Keratinocyte (primary cell): ENCODE data around the gene NTSR1. TPM values are rescaled to one million over a fixed set of nuclear protein-coding genes. Genes with fewer than 3 reads are reported as not detected.

Experiments used
- DNase-seq: peaks from one replicate; pipeline ENCODE4 v3.0.0-alpha.2; 2011; ENCODE audit warnings: low read depth, missing footprints, low spot score
- FAIRE-seq: peaks from 2 replicates; lab custom pipeline; 2011; peaks lifted over from hg19 to GRCh38; lab: Jason Lieb, UNC
- H2AFZ ChIP-seq: 2 replicates; pipeline ENCODE4 v1.6.0; 2012; ENCODE audit warnings: low read length, control low read depth, inconsistent platforms; ENCODE audit not compliant: control insufficient read depth
- H3K27ac ChIP-seq: 2 replicates; pipeline ENCODE4 v1.5.1; 2011; ENCODE audit warnings: low read length; ENCODE audit not compliant: control insufficient read depth, insufficient read depth
- H3K27me3 ChIP-seq: 3 replicates; pipeline ENCODE4 v1.6.0; 2011; ENCODE audit warnings: low read length; ENCODE audit not compliant: control insufficient read depth, insufficient read depth; ENCODE audit errors: extremely low read depth
- H3K36me3 ChIP-seq, 2 experiments: 2 replicates in 1 of 2; 3 replicates in 1 of 2; pipeline ENCODE4 v1.5.1; 2011; ENCODE audit warnings: low read length in 2 of 2, mild to moderate bottlenecking in 1 of 2; ENCODE audit not compliant: control insufficient read depth in 2 of 2, insufficient read depth in 2 of 2; ENCODE audit errors: extremely low read depth in 1 of 2
- H3K4me1 ChIP-seq: 3 replicates; pipeline ENCODE4 v1.5.1; 2011; ENCODE audit warnings: low read length; ENCODE audit not compliant: control insufficient read depth, insufficient read depth; ENCODE audit errors: extremely low read depth
- H3K4me2 ChIP-seq: 3 replicates; pipeline ENCODE4 v1.6.0; 2011; ENCODE audit warnings: low read depth, low read length; ENCODE audit not compliant: control insufficient read depth, insufficient read depth; ENCODE audit errors: extremely low read depth
- H3K4me3 ChIP-seq, 3 experiments: fragments of 200-600 bp in 1 of 3; sonication (generic) in 1 of 3; 2 replicates in 2 of 3; 3 replicates in 1 of 3; pipeline ENCODE4 v1.5.1; 2011 to 2016; ENCODE audit warnings: low read length in 3 of 3, mild to moderate bottlenecking in 3 of 3, control low read depth in 2 of 3, inconsistent platforms in 1 of 3, low read depth in 1 of 3, mixed read lengths in 1 of 3, mixed run types in 1 of 3, moderate library complexity in 1 of 3; ENCODE audit not compliant: control insufficient read depth in 2 of 3, insufficient read depth in 2 of 3; ENCODE audit errors: extremely low read depth in 1 of 3
- H3K79me2 ChIP-seq: 2 replicates; pipeline ENCODE4 v1.6.0; 2012; ENCODE audit warnings: low read length; ENCODE audit not compliant: control insufficient read depth, insufficient read depth
- H3K9ac ChIP-seq: 3 replicates; pipeline ENCODE4 v1.6.0; 2011; ENCODE audit warnings: low read length; ENCODE audit not compliant: control insufficient read depth, insufficient read depth; ENCODE audit errors: extremely low read depth
- H3K9me1 ChIP-seq: 3 replicates; pipeline ENCODE4 v1.6.0; 2011; ENCODE audit warnings: low read length; ENCODE audit not compliant: control insufficient read depth, insufficient read depth; ENCODE audit errors: extremely low read depth
- H3K9me3 ChIP-seq: 2 replicates; pipeline ENCODE4 v1.5.1; 2012; ENCODE audit warnings: low read depth, low read length; ENCODE audit not compliant: control insufficient read depth
- H4K20me1 ChIP-seq: 3 replicates; pipeline ENCODE4 v1.6.0; 2011; ENCODE audit warnings: low read length; ENCODE audit not compliant: control insufficient read depth, insufficient read depth; ENCODE audit errors: extremely low read depth
- EZH2 ChIP-seq: IDR thresholded peaks from one replicate; pipeline ENCODE4 v1.6.1; 2012; ENCODE audit warnings: inconsistent platforms, mild to moderate bottlenecking, low read length, moderate library complexity
- dilution Hi-C: fragments of 300-500 bp; cut with MboI; formaldehyde crosslinking; loops from one replicate; pipeline ENCODE4 v1.7.0; 2020; ENCODE audit warnings: low sequenced_read_pairs; ENCODE audit not compliant: extremely low pct_ligation_motif_present
- polyA plus RNA-seq, 5 experiments: library from polyadenylated mRNA; depleted of rRNA in 3 of 5; stranded (reverse) in 3 of 5; stranded (forward) in 1 of 5; unstranded in 1 of 5; fragments of >200 nt; gene quantifications; 1 replicate in 1 of 5; 2 replicates in 3 of 5; 3 replicates in 1 of 5; pipeline versions ENCODE4 v1.2.1 to v1.2.3, GENCODE V29; 2011 to 2012; ENCODE audit warnings: missing spikeins in 2 of 5, low read depth in 1 of 5, low replicate concordance in 1 of 5
- TF ChIP-seq, protein P1 (sequence below), 3 experiments: IDR thresholded peaks in 1 of 3; conservative IDR thresholded peaks in 1 of 3; optimal IDR thresholded peaks in 1 of 3; 2 replicates in 2 of 3; 3 replicates in 1 of 3; pipeline versions ENCODE3 to v1.5.1; 2011; ENCODE audit warnings: low read length in 3 of 3, mild to moderate bottlenecking in 3 of 3, moderate library complexity in 2 of 3, control low read depth in 1 of 3, inconsistent platforms in 1 of 3; ENCODE audit not compliant: insufficient read depth in 2 of 3; ENCODE audit errors: extremely low read depth in 1 of 3

NTSR1 gene
- polyA plus RNA-seq, 1 donor (not counting 4 experiments of a cell fraction or from before 2014, with no cell fraction given): 0.55 TPM

DNA sequence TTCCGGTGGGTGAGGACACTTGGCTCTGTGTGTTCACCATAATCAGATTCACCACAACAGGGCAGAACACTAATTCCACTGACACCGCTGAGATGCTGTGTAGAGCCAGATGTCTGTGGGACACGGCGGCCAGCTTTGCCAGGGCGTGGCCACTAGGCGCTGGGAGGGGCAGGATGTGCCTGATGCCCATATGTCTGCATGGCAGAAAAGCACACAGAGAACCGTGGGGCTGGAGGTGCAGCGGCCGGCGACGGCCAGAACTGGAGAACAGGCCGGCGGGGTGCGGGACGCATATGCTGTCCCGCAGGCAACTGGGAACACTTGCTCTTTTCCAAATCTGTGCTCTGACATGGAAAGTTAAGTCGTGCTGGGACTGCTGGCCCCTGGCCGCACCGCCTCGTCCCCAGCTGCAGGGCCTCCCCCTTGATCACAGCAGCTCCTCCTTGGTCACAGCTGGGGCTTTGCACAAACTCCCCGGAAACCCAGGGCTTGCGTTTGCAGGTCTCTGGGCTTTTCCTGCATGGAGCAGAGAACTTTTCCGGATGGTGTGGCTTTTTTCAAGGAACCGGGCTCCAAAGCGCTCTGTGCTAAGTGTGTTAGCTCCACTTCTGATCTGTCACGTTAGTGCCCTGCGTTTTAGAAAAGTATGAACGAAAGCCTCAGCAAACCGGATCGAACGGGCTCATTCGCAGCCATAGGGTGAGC is 31.1 kb downstream of the NTSR1 start:
- FAIRE-seq (peak; percentile 13), DNase-seq (no peak)
- H4K20me1 ChIP-seq: no peaks in the 10 kb centered on the region
- dilution Hi-C loops: no loop called here
- H2AFZ ChIP-seq: peak overlapping the region; percentile 9
- H3K79me2 ChIP-seq: no peaks in the 10 kb centered on the region
- no peaks in the 10 kb centered on the region for H3K9me3 ChIP-seq
- peak overlapping the region; percentile 51 for H3K27ac ChIP-seq
- peaks cover 49% of the 10 kb centered on the region for H3K4me1 ChIP-seq
- TF ChIP-seq, protein P1, sequence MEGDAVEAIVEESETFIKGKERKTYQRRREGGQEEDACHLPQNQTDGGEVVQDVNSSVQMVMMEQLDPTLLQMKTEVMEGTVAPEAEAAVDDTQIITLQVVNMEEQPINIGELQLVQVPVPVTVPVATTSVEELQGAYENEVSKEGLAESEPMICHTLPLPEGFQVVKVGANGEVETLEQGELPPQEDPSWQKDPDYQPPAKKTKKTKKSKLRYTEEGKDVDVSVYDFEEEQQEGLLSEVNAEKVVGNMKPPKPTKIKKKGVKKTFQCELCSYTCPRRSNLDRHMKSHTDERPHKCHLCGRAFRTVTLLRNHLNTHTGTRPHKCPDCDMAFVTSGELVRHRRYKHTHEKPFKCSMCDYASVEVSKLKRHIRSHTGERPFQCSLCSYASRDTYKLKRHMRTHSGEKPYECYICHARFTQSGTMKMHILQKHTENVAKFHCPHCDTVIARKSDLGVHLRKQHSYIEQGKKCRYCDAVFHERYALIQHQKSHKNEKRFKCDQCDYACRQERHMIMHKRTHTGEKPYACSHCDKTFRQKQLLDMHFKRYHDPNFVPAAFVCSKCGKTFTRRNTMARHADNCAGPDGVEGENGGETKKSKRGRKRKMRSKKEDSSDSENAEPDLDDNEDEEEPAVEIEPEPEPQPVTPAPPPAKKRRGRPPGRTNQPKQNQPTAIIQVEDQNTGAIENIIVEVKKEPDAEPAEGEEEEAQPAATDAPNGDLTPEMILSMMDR (optimal IDR thresholded peaks at IDR 0.05 in 1 of 3, IDR thresholded peaks at IDR 0.05 in 1 of 3, conservative IDR thresholded peaks at IDR 0.05 in 1 of 3; ENCODE audit: extremely low read depth in 1 of 3, insufficient read depth in 2 of 3, low read length in 3 of 3): no peak
- no peak for TF ChIP-seq EZH2
- peak overlapping the region; percentile 82 for H3K4me2 ChIP-seq
- no peaks in the 10 kb centered on the region for H3K9me1 ChIP-seq
- no peaks in the 10 kb centered on the region for H3K36me3 ChIP-seq
- peak overlapping the region in 2 of 3 experiments; percentile 1 to 63 for H3K4me3 ChIP-seq
- H3K9ac ChIP-seq: no peak overlapping the region
- peaks cover 3% of the 10 kb centered on the region for H3K27me3 ChIP-seq

DNA sequence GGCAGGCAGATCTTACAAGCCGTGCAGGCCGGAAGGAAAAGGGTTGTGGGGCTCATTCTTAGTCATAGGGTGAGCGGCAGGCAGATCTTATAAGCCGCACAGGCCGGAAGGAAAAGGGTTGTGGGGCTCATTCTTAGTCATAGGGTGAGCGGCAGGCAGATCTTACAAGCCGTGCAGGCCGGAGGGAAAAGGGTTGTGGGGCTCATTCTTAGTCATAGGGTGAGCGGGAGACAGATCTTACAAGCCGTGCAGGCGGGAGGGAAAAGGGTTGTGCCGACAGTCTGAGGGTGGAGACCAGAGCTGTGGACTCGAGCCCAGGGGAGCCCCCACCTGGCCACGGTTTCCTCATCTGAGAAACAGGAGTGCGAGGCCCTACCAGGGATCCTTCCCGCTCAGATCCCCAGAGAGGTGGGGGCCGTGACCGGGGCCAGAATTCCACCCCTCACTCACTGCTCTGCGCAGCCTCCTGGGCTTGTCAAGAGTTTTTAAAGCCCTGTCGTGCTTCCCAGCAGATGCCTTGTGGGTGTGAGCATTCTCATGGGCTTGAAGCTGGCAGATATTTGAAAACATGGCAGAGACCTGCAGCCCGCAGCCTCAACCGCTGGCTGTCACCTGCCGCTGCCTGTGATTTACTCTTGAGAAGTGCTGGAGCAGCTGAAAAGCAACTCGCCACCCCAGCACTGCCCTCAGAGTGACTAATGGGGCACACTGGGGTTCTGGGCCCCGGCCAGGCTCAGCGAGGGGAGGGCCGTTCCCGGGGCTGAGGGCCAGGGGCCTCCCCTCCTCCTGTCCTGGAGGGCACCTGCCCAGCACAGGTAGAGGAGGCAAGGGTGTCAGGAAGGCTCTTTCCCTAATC is 31.9 kb downstream of the NTSR1 start:
- peak overlapping the region; percentile 56 for H3K27ac ChIP-seq
- dilution Hi-C loops: no loop called here
- H3K4me3 ChIP-seq: peak overlapping the region in 1 of 3 experiments; percentile 27
- peak; percentile 86 for DNase-seq
- no peaks in the 10 kb centered on the region for H3K9me3 ChIP-seq
- peaks cover 3% of the 10 kb centered on the region for H3K27me3 ChIP-seq
- peak; percentile 94 for FAIRE-seq
- no peak overlapping the region for H2AFZ ChIP-seq
- TF ChIP-seq, protein P1 (optimal IDR thresholded peaks at IDR 0.05 in 1 of 3, IDR thresholded peaks at IDR 0.05 in 1 of 3, conservative IDR thresholded peaks at IDR 0.05 in 1 of 3; ENCODE audit: extremely low read depth in 1 of 3, insufficient read depth in 2 of 3, low read length in 3 of 3): peak in 1 of 3 experiments; percentile 47
- TF ChIP-seq EZH2: no peak
- H3K4me1 ChIP-seq: peaks cover 41% of the 10 kb centered on the region
- no peaks in the 10 kb centered on the region for H3K9me1 ChIP-seq
- no peaks in the 10 kb centered on the region for H3K36me3 ChIP-seq
- no peaks in the 10 kb centered on the region for H3K79me2 ChIP-seq
- peak overlapping the region; percentile 22 for H3K9ac ChIP-seq
- H3K4me2 ChIP-seq: peak overlapping the region; percentile 82
- H4K20me1 ChIP-seq: no peaks in the 10 kb centered on the region
